ENCODE measurements around the gene MCUB. TPM values are rescaled to one million over a fixed set of nuclear protein-coding genes. Genes with fewer than 3 reads are reported as not detected.

Gene MCUB
- total RNA-seq, 1 experiment from 2014 or later = 18.6 TPM

DNA sequence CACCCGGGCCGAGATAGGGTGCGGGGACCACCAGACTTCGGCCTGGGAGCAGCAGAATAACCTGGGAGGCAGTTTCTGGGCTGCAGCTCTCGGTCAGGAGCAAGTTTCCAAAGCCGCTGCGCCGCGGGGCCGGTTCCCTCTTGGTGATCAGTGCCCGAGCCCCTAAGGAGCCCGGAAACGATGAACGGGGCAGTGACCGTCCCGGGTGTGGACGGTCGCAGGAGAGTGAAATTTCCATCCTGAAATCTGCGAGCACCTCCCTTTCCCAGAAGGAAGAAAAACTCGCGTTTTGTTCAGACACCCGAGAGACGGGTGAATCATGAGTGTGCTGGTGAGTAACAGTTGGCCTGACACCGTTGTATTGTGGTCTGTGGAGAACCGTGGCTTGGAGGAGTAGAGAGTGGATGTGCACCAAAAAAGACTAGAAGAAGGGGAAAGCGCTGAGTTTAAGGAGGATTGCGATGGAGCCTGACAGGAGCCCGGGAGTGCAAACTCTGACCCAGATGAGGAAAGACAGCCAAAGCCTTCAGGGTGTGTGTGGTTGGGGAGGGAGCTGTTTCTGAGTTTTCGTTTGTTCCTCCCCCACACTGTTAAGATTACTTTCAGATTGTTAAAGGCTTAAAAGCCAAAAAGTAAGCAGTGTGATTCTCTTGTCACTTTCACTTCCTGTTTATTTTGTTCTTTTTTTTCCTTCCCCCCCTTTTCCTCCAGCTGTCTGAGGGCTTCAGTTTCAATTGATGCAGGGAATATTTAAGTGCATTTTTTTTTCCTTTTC lies 828 bp downstream of the MCUB start:
- POLR2A ChIA-PET = no interaction called here
- Histone ChIP-seq H3K79me2 (ENCODE audit: insufficient read depth, low read length) (0 out of 2 replicates have a peak, but pooled peaks cover 5% of the 10 kb centered on the region), H2AFZ (ENCODE audit: low read depth, low read length, poor library complexity, severe bottlenecking) (peak overlapping the region; percentile 65), H3K9me2 (ENCODE audit: insufficient read depth) (no peaks in the 10 kb centered on the region), H3K27ac (ENCODE audit: low read depth, low read length) (peak overlapping the region; percentile 66), H3K4me1 (ENCODE audit: control insufficient read depth in 1 of 2, insufficient read depth in 2 of 2, low read length in 2 of 2) (peaks cover 6 to 16% of the 10 kb centered on the region in 2 experiments; a peak in 3 of 4 replicates), H3K27me3 (ENCODE audit: insufficient read depth, low read length) (no peaks in the 10 kb centered on the region), H3K4me2 (ENCODE audit: low read length) (peak overlapping the region; percentile 97), H3K9ac (ENCODE audit: low read length) (peak overlapping the region; percentile 78), H3K36me3 (ENCODE audit: control insufficient read depth in 1 of 2, insufficient read depth in 2 of 2, low read length in 2 of 2) (no peaks in the 10 kb centered on the region), H4K20me1 (ENCODE audit: insufficient read depth) (no peaks in the 10 kb centered on the region), H3K4me3 (replicated peaks in 1 of 2; ENCODE audit: low read depth in 1 of 2, low read length in 2 of 2) (peak overlapping the region; percentile 76 to 86), H3K9me3 (ENCODE audit: control insufficient read depth in 1 of 2, insufficient read depth in 1 of 2, low read depth in 1 of 2, low read length in 2 of 2) (no peaks in the 10 kb centered on the region)
- peak; percentile 38 for ATAC-seq
- TF ChIP-seq SP1 (IDR thresholded peaks at IDR 0.05; ENCODE audit: low read depth) = no peak
- TF ChIP-seq ZFX (IDR thresholded peaks at IDR 0.05) = 0 out of 2 replicates have a peak, but pooled peaks have one; percentile 23
- DNase-seq (ENCODE audit: low read depth, low spot score) = no peak
- CTCF ChIA-PET = interaction anchor here (0.8 kb wide), 1 partner anchor 243 kb away, joined by 3 read pairs; no protein-coding TSS in a partner anchor
- intact Hi-C loops (cut with micrococcal nuclease) = loop anchor here (5.0 kb wide), 1 partner anchor 166 kb away; no protein-coding TSS in a partner anchor
- TSS peak; percentile 53 for BruUV-seq (replicated peaks)
- RAD21 ChIA-PET (ENCODE audit: low non-redundant PET in 1 of 2, low total read pairs in 2 of 2, uncharacterized antibody in 2 of 2, unreplicated experiment in 2 of 2) = no interaction called here

DNA sequence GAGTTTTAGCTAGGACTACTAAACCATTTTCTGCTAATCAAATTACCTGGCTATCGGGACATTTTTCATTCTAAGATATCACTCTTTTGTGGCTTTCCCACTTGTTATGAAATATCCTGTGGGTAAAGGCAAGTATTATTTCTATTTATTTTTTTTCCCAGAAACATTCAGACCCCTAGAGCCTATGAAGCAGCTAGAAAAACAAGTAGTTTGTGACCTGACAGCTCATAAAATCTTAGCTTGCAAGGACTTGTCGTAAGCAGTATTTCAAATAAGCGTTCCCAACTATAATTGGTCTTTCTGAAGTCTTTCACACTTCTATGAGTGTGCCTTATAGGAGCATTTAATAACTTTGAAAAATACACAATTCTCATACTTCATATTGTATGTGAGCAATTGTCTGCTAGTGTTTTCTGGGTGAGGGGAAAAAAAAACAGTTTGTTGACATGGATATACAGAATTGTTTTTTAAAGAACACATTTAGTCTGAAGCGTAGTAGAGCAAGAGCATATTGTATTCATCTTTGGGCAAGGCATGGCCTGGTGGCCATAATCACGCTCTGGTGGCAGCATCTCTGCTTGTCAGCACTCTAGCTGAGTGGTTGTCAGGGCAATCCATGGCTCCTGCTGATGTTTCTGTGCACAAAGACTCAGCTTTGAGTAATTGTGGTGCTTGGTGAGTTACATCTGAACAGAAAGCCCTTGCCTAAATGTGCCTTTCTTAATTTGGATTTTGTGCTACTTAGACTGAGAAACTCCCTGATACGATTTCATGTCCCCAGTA lies 2.6 kb downstream of the MCUB start:
- POLR2A ChIA-PET = no interaction called here
- H3K27me3 ChIP-seq (ENCODE audit: insufficient read depth, low read length) = no peaks in the 10 kb centered on the region
- RAD21 ChIA-PET (ENCODE audit: low non-redundant PET in 1 of 2, low total read pairs in 2 of 2, uncharacterized antibody in 2 of 2, unreplicated experiment in 2 of 2) = no interaction called here
- ATAC-seq (no peak), DNase-seq (ENCODE audit: low read depth, low spot score) (no peak)
- H3K9me2 ChIP-seq (ENCODE audit: insufficient read depth) = no peaks in the 10 kb centered on the region
- H3K36me3 ChIP-seq (ENCODE audit: control insufficient read depth in 1 of 2, insufficient read depth in 2 of 2, low read length in 2 of 2) = no peaks in the 10 kb centered on the region
- no peak overlapping the region for H3K4me3 ChIP-seq (replicated peaks in 1 of 2; ENCODE audit: low read depth in 1 of 2, low read length in 2 of 2)
- CTCF ChIA-PET = no interaction called here
- BruUV-seq (replicated peaks) = no TSS peak
- no peak overlapping the region for H3K9ac ChIP-seq (ENCODE audit: low read length)
- intact Hi-C loops (cut with micrococcal nuclease) = loop anchor here (5.0 kb wide), 1 partner anchor 165 kb away; no protein-coding TSS in a partner anchor
- H3K79me2 ChIP-seq (ENCODE audit: insufficient read depth, low read length) = 0 out of 2 replicates have a peak, but pooled peaks cover 5% of the 10 kb centered on the region
- no peak overlapping the region for H3K27ac ChIP-seq (ENCODE audit: low read depth, low read length)
- no peaks in the 10 kb centered on the region for H4K20me1 ChIP-seq (ENCODE audit: insufficient read depth)
- H2AFZ ChIP-seq (ENCODE audit: low read depth, low read length, poor library complexity, severe bottlenecking) = no peak overlapping the region
- no peak overlapping the region for H3K4me2 ChIP-seq (ENCODE audit: low read length)
- no peaks in the 10 kb centered on the region for H3K9me3 ChIP-seq (ENCODE audit: control insufficient read depth in 1 of 2, insufficient read depth in 1 of 2, low read depth in 1 of 2, low read length in 2 of 2)
- peaks cover 6 to 16% of the 10 kb centered on the region in 2 experiments; a peak in 3 of 4 replicates for H3K4me1 ChIP-seq (ENCODE audit: control insufficient read depth in 1 of 2, insufficient read depth in 2 of 2, low read length in 2 of 2)
- TF ChIP-seq, protein P1, sequence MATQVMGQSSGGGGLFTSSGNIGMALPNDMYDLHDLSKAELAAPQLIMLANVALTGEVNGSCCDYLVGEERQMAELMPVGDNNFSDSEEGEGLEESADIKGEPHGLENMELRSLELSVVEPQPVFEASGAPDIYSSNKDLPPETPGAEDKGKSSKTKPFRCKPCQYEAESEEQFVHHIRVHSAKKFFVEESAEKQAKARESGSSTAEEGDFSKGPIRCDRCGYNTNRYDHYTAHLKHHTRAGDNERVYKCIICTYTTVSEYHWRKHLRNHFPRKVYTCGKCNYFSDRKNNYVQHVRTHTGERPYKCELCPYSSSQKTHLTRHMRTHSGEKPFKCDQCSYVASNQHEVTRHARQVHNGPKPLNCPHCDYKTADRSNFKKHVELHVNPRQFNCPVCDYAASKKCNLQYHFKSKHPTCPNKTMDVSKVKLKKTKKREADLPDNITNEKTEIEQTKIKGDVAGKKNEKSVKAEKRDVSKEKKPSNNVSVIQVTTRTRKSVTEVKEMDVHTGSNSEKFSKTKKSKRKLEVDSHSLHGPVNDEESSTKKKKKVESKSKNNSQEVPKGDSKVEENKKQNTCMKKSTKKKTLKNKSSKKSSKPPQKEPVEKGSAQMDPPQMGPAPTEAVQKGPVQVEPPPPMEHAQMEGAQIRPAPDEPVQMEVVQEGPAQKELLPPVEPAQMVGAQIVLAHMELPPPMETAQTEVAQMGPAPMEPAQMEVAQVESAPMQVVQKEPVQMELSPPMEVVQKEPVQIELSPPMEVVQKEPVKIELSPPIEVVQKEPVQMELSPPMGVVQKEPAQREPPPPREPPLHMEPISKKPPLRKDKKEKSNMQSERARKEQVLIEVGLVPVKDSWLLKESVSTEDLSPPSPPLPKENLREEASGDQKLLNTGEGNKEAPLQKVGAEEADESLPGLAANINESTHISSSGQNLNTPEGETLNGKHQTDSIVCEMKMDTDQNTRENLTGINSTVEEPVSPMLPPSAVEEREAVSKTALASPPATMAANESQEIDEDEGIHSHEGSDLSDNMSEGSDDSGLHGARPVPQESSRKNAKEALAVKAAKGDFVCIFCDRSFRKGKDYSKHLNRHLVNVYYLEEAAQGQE (IDR thresholded peaks at IDR 0.05; ENCODE audit: low read depth) = no peak
- TF ChIP-seq EZH2 (IDR thresholded peaks at IDR 0.05) (no peak), RAD21 (IDR thresholded peaks at IDR 0.05; ENCODE audit: low read depth) (no peak), ZNF274 (IDR thresholded peaks at IDR 0.05; ENCODE audit: low read depth, low read length) (no peak), SP1 (IDR thresholded peaks at IDR 0.05; ENCODE audit: low read depth) (no peak), POLR2AphosphoS5 (IDR thresholded peaks at IDR 0.05; ENCODE audit: low read depth, low read length) (no peak), ZFX (IDR thresholded peaks at IDR 0.05) (no peak), EZH2phosphoT487 (IDR thresholded peaks at IDR 0.05; ENCODE audit: borderline replicate concordance) (no peak), ELF1 (IDR thresholded peaks at IDR 0.05; ENCODE audit: borderline replicate concordance, low read depth) (no peak), SRF (IDR thresholded peaks at IDR 0.05; ENCODE audit: low read depth) (no peak), POLR2A (IDR thresholded peaks at IDR 0.05; ENCODE audit: borderline replicate concordance, extremely low read depth, insufficient read depth, insufficient read length) (no peak)
- TF ChIP-seq, protein P2, sequence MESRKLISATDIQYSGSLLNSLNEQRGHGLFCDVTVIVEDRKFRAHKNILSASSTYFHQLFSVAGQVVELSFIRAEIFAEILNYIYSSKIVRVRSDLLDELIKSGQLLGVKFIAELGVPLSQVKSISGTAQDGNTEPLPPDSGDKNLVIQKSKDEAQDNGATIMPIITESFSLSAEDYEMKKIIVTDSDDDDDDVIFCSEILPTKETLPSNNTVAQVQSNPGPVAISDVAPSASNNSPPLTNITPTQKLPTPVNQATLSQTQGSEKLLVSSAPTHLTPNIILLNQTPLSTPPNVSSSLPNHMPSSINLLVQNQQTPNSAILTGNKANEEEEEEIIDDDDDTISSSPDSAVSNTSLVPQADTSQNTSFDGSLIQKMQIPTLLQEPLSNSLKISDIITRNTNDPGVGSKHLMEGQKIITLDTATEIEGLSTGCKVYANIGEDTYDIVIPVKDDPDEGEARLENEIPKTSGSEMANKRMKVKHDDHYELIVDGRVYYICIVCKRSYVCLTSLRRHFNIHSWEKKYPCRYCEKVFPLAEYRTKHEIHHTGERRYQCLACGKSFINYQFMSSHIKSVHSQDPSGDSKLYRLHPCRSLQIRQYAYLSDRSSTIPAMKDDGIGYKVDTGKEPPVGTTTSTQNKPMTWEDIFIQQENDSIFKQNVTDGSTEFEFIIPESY (IDR thresholded peaks at IDR 0.05; ENCODE audit: extremely low read depth, insufficient replicate concordance, low read length) = no peak
